Cardiac muscle cell (in vitro differentiated cells and primary cell): ENCODE results near the gene ZNF774. TPM values are rescaled to one million over a fixed set of nuclear protein-coding genes. Genes with fewer than 3 reads are reported as not detected.

Experiments
- DNase-seq, 2 donors: peaks; one replicate each; pipeline versions ENCODE4 v3.0.0 to v3.0.0-alpha.2; 2010 to 2017; ENCODE audit warnings: low read depth in 1 of 2, low spot score in 1 of 2
- H3K27ac ChIP-seq: fragments of 200-600 bp; sonication (generic); 2 replicates; pipeline ENCODE4 v1.5.1; 2016
- H3K27me3 ChIP-seq: fragments of 200-600 bp; sonication (generic); 2 replicates; pipeline ENCODE4 v1.6.0; 2016; ENCODE audit warnings: control low read depth
- H3K36me3 ChIP-seq: fragments of 200-600 bp; sonication (generic); 2 replicates; pipeline ENCODE4 v1.5.1; 2016; ENCODE audit warnings: control low read depth
- H3K4me1 ChIP-seq: fragments of 200-600 bp; sonication (generic); 2 replicates; pipeline ENCODE4 v1.8.1; 2017; ENCODE audit warnings: low read depth, mild to moderate bottlenecking, mixed run types
- H3K4me3 ChIP-seq: fragments of 200-600 bp; sonication (generic); 2 replicates; pipeline ENCODE4 v1.5.1; 2016; ENCODE audit warnings: mild to moderate bottlenecking
- H3K9me3 ChIP-seq: fragments of 200-600 bp; sonication (generic); 2 replicates; pipeline ENCODE4 v1.5.1; 2017; ENCODE audit warnings: low read depth, mild to moderate bottlenecking, control low read depth
- CTCF ChIP-seq: IDR thresholded peaks from 2 replicates; pipeline ENCODE4 v1.5.1; 2012; ENCODE audit warnings: low read depth, mild to moderate bottlenecking, low read length
- polyA plus RNA-seq: library from polyadenylated mRNA; unstranded; fragments of >200 nt; fragmentation: Nextera tagmentation; extraction: Ambion mirVana; gene quantifications from 2 replicates; pipeline ENCODE4 v1.2.1, GENCODE V29; 2016
- total RNA-seq: library from RNA; depleted of rRNA; stranded (reverse); fragments of >200 nt; gene quantifications from 2 replicates; pipeline ENCODE4 v1.2.3, GENCODE V29; 2016

The ZNF774 gene
- total and polyA plus RNA-seq, 2 experiments from 2014 or later: 1.7 to 2.1 TPM

GRCh38 chr15:90322538-90322937, 29.5 kb upstream of the ZNF774 start:
- no peak for DNase-seq
- TF ChIP-seq CTCF: no peak
- Histone ChIP-seq H3K36me3 (no peaks in the 10 kb centered on the region), H3K27ac (no peak overlapping the region), H3K4me1 (peaks cover 3% of the 10 kb centered on the region), H3K27me3 (peaks cover 4% of the 10 kb centered on the region), H3K4me3 (no peak overlapping the region), H3K9me3 (no peaks in the 10 kb centered on the region)

GRCh38 chr15:90325726-90326125, 26.4 kb upstream of the ZNF774 start:
- no peak for TF ChIP-seq CTCF
- H3K36me3 ChIP-seq: no peaks in the 10 kb centered on the region
- no peaks in the 10 kb centered on the region for H3K4me1 ChIP-seq
- no peak for DNase-seq
- H3K9me3 ChIP-seq: no peaks in the 10 kb centered on the region
- H3K27me3 ChIP-seq: peaks cover 8% of the 10 kb centered on the region
- no peak overlapping the region for H3K4me3 ChIP-seq
- no peak overlapping the region for H3K27ac ChIP-seq

GRCh38 chr15:90326441-90326840, 25.6 kb upstream of the ZNF774 start:
- Histone ChIP-seq H3K4me1 (no peaks in the 10 kb centered on the region), H3K36me3 (no peaks in the 10 kb centered on the region), H3K9me3 (no peaks in the 10 kb centered on the region), H3K27ac (no peak overlapping the region), H3K27me3 (peaks cover 9% of the 10 kb centered on the region), H3K4me3 (no peak overlapping the region)
- no peak for DNase-seq
- TF ChIP-seq CTCF: no peak

- Histone ChIP-seq H3K36me3 (no peaks in the 10 kb centered on the region), H3K9me3 (no peaks in the 10 kb centered on the region), H3K4me1 (no peaks in the 10 kb centered on the region), H3K27ac (no peak overlapping the region), H3K4me3 (no peak overlapping the region), H3K27me3 (peaks cover 16% of the 10 kb centered on the region)
- DNase-seq: no peak
- TF ChIP-seq CTCF: no peak
Observed at GRCh38 chr15:90327311-90327710, 24.8 kb upstream of the ZNF774 start.

- Histone ChIP-seq H3K4me1 (no peaks in the 10 kb centered on the region), H3K27me3 (peaks cover 52% of the 10 kb centered on the region), H3K4me3 (no peak overlapping the region), H3K36me3 (no peaks in the 10 kb centered on the region), H3K9me3 (no peaks in the 10 kb centered on the region), H3K27ac (no peak overlapping the region)
- no peak for TF ChIP-seq CTCF
- DNase-seq: no peak
Observed at GRCh38 chr15:90334304-90334731, 17.8 kb upstream of the ZNF774 start.

GRCh38 chr15:90336705-90337141, 15.4 kb upstream of the ZNF774 start:
- Histone ChIP-seq H3K4me1 (no peaks in the 10 kb centered on the region), H3K27me3 (peaks cover 69% of the 10 kb centered on the region), H3K27ac (no peak overlapping the region), H3K4me3 (no peak overlapping the region), H3K36me3 (no peaks in the 10 kb centered on the region), H3K9me3 (no peaks in the 10 kb centered on the region)
- DNase-seq: no peak
- no peak for TF ChIP-seq CTCF
